GM12878 (cell line): ENCODE data around the gene DUSP11. TPM values are rescaled to one million over a fixed set of nuclear protein-coding genes. Genes with fewer than 3 reads are reported as not detected.

Experiments used
- ATAC-seq: fragments of 200-7000 bp; cut with Tn5 transposase; 3 replicates; pipeline ENCODE4 v1.9.1; 2020; ENCODE audit warnings: mild to moderate bottlenecking, moderate library complexity
- BruUV-seq: library from RNA; stranded (reverse); fragments of 400-500 nt; replicated peaks from 2 replicates; lab custom pipeline; 2021; lab: Mats Ljungman, UMichigan
- CTCF ChIA-PET: fragments of 300-600 bp; sonication (Branson Sonifier 250); formaldehyde crosslinking; extraction: SDS; loops from one replicate; lab custom pipeline; 2021; ENCODE audit warnings: inconsistent platforms; lab: Yijun Ruan, JAX
- POLR2A ChIA-PET: fragments of 350-600 bp; formaldehyde crosslinking; extraction: SDS; loops from one replicate; lab custom pipeline; 2021; ENCODE audit warnings: inconsistent platforms; lab: Charles Lee
- RAD21 ChIA-PET: fragments of 300-600 bp; sonication (Branson Sonifier 250); formaldehyde crosslinking; loops from one replicate; lab custom pipeline; 2023; ENCODE audit warnings: antibody characterized with exemption; ENCODE audit not compliant: unreplicated experiment; lab: Charles Lee
- SMC1A ChIA-PET: fragments of 300-600 bp; sonication (Branson Sonifier 250); formaldehyde crosslinking; loops from one replicate; lab custom pipeline; 2023; ENCODE audit not compliant: unreplicated experiment, uncharacterized antibody; lab: Charles Lee
- DNase-seq: peaks from one replicate; pipeline ENCODE4 v3.0.0-alpha.2; 2011; ENCODE audit warnings: low read depth, low spot score
- FAIRE-seq: peaks from 3 replicates; lab custom pipeline; 2011; peaks lifted over from hg19 to GRCh38; lab: Jason Lieb, UNC
- H2AFZ ChIP-seq: 2 replicates; pipeline ENCODE4 v1.6.0; 2011; ENCODE audit warnings: low read depth, low read length, control low read depth; ENCODE audit not compliant: control insufficient read depth
- H3K27ac ChIP-seq: 2 replicates; pipeline ENCODE4 v1.5.1; 2011; ENCODE audit warnings: control low read depth; ENCODE audit not compliant: control insufficient read depth, insufficient read depth
- H3K27me3 ChIP-seq, 2 experiments: replicated peaks in 1 of 2; 2 replicates each; pipeline versions ENCODE4 v1.6.0 to v1.6.1; 2011; ENCODE audit warnings: low read length in 1 of 2; ENCODE audit not compliant: control insufficient read depth in 2 of 2, insufficient read depth in 2 of 2
- H3K36me3 ChIP-seq, 2 experiments: 2 replicates each; pipeline ENCODE4 v1.5.1; 2011; ENCODE audit warnings: low read length in 1 of 2; ENCODE audit not compliant: control insufficient read depth in 2 of 2, insufficient read depth in 2 of 2
- H3K4me1 ChIP-seq: 2 replicates; pipeline ENCODE4 v1.6.1; 2011; ENCODE audit warnings: mild to moderate bottlenecking, low read length, moderate library complexity, mixed read lengths; ENCODE audit not compliant: control insufficient read depth, insufficient read depth
- H3K4me2 ChIP-seq: 2 replicates; pipeline ENCODE4 v1.6.0; 2011; ENCODE audit warnings: control low read depth; ENCODE audit not compliant: control insufficient read depth, insufficient read depth
- H3K4me3 ChIP-seq: fragments of 200-600 bp; sonication (generic); 2 replicates; pipeline ENCODE4 v1.5.1; 2016
- H3K79me2 ChIP-seq: 2 replicates; pipeline ENCODE4 v1.6.0; 2011; ENCODE audit warnings: low read length; ENCODE audit not compliant: control insufficient read depth, insufficient read depth
- H3K9ac ChIP-seq: 2 replicates; pipeline ENCODE4 v1.8.0; 2011; ENCODE audit warnings: low read length, control low read depth, mixed read lengths; ENCODE audit not compliant: control insufficient read depth, insufficient read depth
- H3K9me3 ChIP-seq: replicated peaks from 3 replicates; pipeline ENCODE4 v1.5.1; 2011; ENCODE audit warnings: mild to moderate bottlenecking, low read length; ENCODE audit not compliant: control insufficient read depth, insufficient read depth
- H4K20me1 ChIP-seq: 2 replicates; pipeline ENCODE4 v1.6.0; 2011; ENCODE audit not compliant: control insufficient read depth, insufficient read depth
- CHD1 ChIP-seq: IDR thresholded peaks from 2 replicates; pipeline ENCODE4 v1.6.1; 2012; ENCODE audit warnings: low read depth, low read length, improper control_type of control experiment
- MTA3 ChIP-seq: IDR thresholded peaks from 2 replicates; pipeline ENCODE4 v1.6.1; 2012; ENCODE audit warnings: low read length, inconsistent platforms, borderline replicate concordance
- MXI1 ChIP-seq: fragments of 150-350 bp; IDR thresholded peaks from 2 replicates; pipeline ENCODE4 v1.6.1; 2011; ENCODE audit warnings: low read depth, mild to moderate bottlenecking, inconsistent platforms, low read length, improper control_type of control experiment
- NFIC ChIP-seq: IDR thresholded peaks from 2 replicates; pipeline ENCODE4 v1.6.1; 2012; ENCODE audit warnings: low read depth, mild to moderate bottlenecking, inconsistent platforms, low read length, moderate library complexity
- NFYB ChIP-seq: IDR thresholded peaks from 2 replicates; pipeline ENCODE4 v1.6.1; 2011; ENCODE audit warnings: low read depth, mild to moderate bottlenecking, low read length, improper control_type of control experiment, moderate library complexity; ENCODE audit not compliant: insufficient read depth
- SUPT20H ChIP-seq: IDR thresholded peaks from 2 replicates; pipeline ENCODE4 v1.6.1; 2011; ENCODE audit warnings: low read depth, mild to moderate bottlenecking, low read length, moderate library complexity, borderline replicate concordance; ENCODE audit not compliant: control insufficient read depth
- SUZ12 ChIP-seq: fragments of 200-600 bp; sonication (generic); IDR thresholded peaks from one replicate; pipeline ENCODE4 v1.6.1; 2018; ENCODE audit warnings: antibody characterized with exemption, mild to moderate bottlenecking; ENCODE audit not compliant: unreplicated experiment
- TARDBP ChIP-seq: IDR thresholded peaks from 2 replicates; pipeline ENCODE4 v1.6.1; 2016; ENCODE audit warnings: borderline replicate concordance
- ZNF207 ChIP-seq: fragments of 450-650 bp; IDR thresholded peaks from 2 replicates; pipeline ENCODE4 v1.6.1; 2014; ENCODE audit warnings: antibody characterized with exemption, mild to moderate bottlenecking, borderline replicate concordance
- WGBS: methylation state at CpG from one replicate; pipeline ENCODE4 v1.1.6; 2016; ENCODE audit warnings: low lambda C conversion rate; ENCODE audit not compliant: insufficient replicate concordance, insufficient coverage; ENCODE audit errors: missing lambda C conversion rate; 5-methylcytosine and 5-hydroxymethylcytosine counted together
- in situ Hi-C: fragments of 300-500 bp; cut with MboI; formaldehyde crosslinking; loops from 9 replicates; pipeline ENCODE4 v1.14.3; 2018; ENCODE audit warnings: mixed read lengths
- intact Hi-C: fragments of 100-400 bp; cut with micrococcal nuclease; formaldehyde crosslinking; loops from one replicate; pipeline ENCODE4 v1.14.2; 2022; ENCODE audit not compliant: unreplicated experiment
- polyA plus RNA-seq, 11 experiments: library from polyadenylated mRNA; depleted of rRNA in 4 of 11; unstranded in 6 of 11; stranded (reverse) in 5 of 11; fragments of >200 nt; fragmentation: Nextera tagmentation in 4 of 11; fragmentation: Illumina TruSeq in 1 of 11; extraction: Ambion mirVana in 4 of 11; extraction: Trizol in 1 of 11; gene quantifications; 1 replicate in 1 of 11; 2 replicates in 10 of 11; pipeline versions ENCODE4 v1.2.1 to v1.2.3, GENCODE V29; 2011 to 2016; ENCODE audit warnings: inconsistent platforms in 2 of 11, missing spikeins in 2 of 11, low read depth in 1 of 11
- total RNA-seq, 4 experiments: library from RNA; depleted of rRNA in 3 of 4; stranded (reverse); fragments of >200 nt in 3 of 4; fragmentation: Illumina TruSeq in 1 of 4; extraction: Trizol in 1 of 4; gene quantifications; 2 replicates each; pipeline versions ENCODE4 v1.2.1 to v1.2.3, GENCODE V29; 2013 to 2021
- TF ChIP-seq, protein P1 (sequence below): fragments of 450-650 bp; IDR thresholded peaks from 2 replicates; pipeline ENCODE4 v1.6.1; 2017; ENCODE audit warnings: antibody characterized with exemption, mild to moderate bottlenecking, moderate library complexity

DUSP11 gene
- total and polyA plus RNA-seq, 10 of the 15 experiments (the other 5 are each of a cell fraction or from before 2014, with no cell fraction given): 26.4 to 78.4 (median 47.9) TPM

DNA sequence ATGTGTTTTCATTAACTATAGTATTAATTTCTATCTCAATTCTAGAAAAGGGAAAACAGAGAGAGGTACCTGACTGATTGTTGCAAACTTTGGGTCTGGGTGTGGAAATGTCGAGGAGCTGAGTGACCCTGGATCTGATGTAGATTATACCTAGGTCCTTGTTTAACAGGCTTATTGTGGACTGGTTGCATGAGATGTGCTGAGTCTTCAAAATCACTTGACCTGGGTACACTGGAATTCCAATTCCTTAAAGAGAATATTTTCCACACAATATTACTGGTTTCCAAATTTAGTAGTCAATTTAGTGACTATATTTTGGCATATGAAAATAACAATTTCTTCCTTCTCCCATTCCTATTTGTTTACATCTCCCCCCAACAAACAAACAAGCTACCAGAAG lies 13.6 kb downstream of the DUSP11 start:
- ChIA-PET SMC1A (no interaction called here), POLR2A (no interaction called here), RAD21 (no interaction called here), CTCF (interaction anchor here (0.6 kb wide), 3 partner anchors 15 to 412 kb away, joined by 3 read pairs; partner anchors contain the start of gene MOB1A)
- DNase-seq (no peak), ATAC-seq (no peak), FAIRE-seq (no peak)
- intact Hi-C loops (no loop called here), in situ Hi-C loops (no loop called here)
- 100% methylated on average over 1 of the region's 1 CpG for WGBS
- Histone ChIP-seq H3K79me2 (no peaks in the 10 kb centered on the region), H3K4me3 (no peak overlapping the region), H2AFZ (no peak overlapping the region), H3K9me3 (no peaks in the 10 kb centered on the region), H3K4me1 (no peaks in the 10 kb centered on the region), H4K20me1 (no peaks in the 10 kb centered on the region), H3K9ac (no peak overlapping the region), H3K4me2 (no peak overlapping the region), H3K36me3 (peaks cover 7 to 21% of the 10 kb centered on the region in 2 experiments), H3K27ac (no peak overlapping the region), H3K27me3 (no peaks in the 10 kb centered on the region)
- TF ChIP-seq SUZ12: no peak
- TF ChIP-seq ZNF207: no peak
- TF ChIP-seq TARDBP: no peak
- TF ChIP-seq MXI1: no peak
- no peak for TF ChIP-seq NFYB
- TF ChIP-seq MTA3: no peak
- no peak for TF ChIP-seq SUPT20H
- no peak for TF ChIP-seq NFIC
- TF ChIP-seq, protein P1, sequence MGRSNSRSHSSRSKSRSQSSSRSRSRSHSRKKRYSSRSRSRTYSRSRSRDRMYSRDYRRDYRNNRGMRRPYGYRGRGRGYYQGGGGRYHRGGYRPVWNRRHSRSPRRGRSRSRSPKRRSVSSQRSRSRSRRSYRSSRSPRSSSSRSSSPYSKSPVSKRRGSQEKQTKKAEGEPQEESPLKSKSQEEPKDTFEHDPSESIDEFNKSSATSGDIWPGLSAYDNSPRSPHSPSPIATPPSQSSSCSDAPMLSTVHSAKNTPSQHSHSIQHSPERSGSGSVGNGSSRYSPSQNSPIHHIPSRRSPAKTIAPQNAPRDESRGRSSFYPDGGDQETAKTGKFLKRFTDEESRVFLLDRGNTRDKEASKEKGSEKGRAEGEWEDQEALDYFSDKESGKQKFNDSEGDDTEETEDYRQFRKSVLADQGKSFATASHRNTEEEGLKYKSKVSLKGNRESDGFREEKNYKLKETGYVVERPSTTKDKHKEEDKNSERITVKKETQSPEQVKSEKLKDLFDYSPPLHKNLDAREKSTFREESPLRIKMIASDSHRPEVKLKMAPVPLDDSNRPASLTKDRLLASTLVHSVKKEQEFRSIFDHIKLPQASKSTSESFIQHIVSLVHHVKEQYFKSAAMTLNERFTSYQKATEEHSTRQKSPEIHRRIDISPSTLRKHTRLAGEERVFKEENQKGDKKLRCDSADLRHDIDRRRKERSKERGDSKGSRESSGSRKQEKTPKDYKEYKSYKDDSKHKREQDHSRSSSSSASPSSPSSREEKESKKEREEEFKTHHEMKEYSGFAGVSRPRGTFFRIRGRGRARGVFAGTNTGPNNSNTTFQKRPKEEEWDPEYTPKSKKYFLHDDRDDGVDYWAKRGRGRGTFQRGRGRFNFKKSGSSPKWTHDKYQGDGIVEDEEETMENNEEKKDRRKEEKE: no peak
- no peak for TF ChIP-seq CHD1
- BruUV-seq: no TSS peak
